Activated CD4-positive, alpha-beta T cell treated with anti-CD3 and anti-CD28 coated beads for 36 hours (primary cell): ENCODE results near the gene CPED1. TPM values are rescaled to one million over a fixed set of nuclear protein-coding genes. Genes with fewer than 3 reads are reported as not detected.

ENCODE experiments used
- ATAC-seq: fragments of 200-7000 bp; cut with Tn5 transposase; one replicate; pipeline ENCODE4 v1.10.0; 2021; ENCODE audit warnings: mild to moderate bottlenecking, moderate library complexity
- CTCF ChIA-PET: fragments of 350-600 bp; sonication (Branson Sonifier 250); formaldehyde crosslinking; loops from one replicate; lab custom pipeline; 2021; ENCODE audit warnings: antibody characterized with exemption; lab: Charles Lee
- POLR2A ChIA-PET: fragments of 350-600 bp; sonication (Branson Sonifier 250); formaldehyde crosslinking; loops from one replicate; lab custom pipeline; 2021; ENCODE audit warnings: antibody characterized with exemption, inconsistent platforms; lab: Charles Lee
- DNase-seq: peaks from one replicate; pipeline ENCODE4 v3.0.0-alpha.2; 2020
- H3K27ac Mint-ChIP-seq: one replicate; pipeline ENCODE4 v1.8.0; 2021; ENCODE audit warnings: mixed read lengths
- H3K27me3 Mint-ChIP-seq: one replicate; pipeline ENCODE4 v1.8.0; 2021; ENCODE audit warnings: mixed read lengths
- H3K36me3 Mint-ChIP-seq: one replicate; pipeline ENCODE4 v1.8.0; 2021; ENCODE audit warnings: low read depth, mixed read lengths
- H3K4me1 Mint-ChIP-seq: one replicate; pipeline ENCODE4 v1.8.0; 2021; ENCODE audit warnings: mixed read lengths
- H3K4me3 Mint-ChIP-seq: one replicate; pipeline ENCODE4 v1.8.0; 2021; ENCODE audit warnings: mild to moderate bottlenecking, moderate library complexity, mixed read lengths
- H3K9me3 Mint-ChIP-seq: one replicate; pipeline ENCODE4 v1.8.0; 2021; ENCODE audit warnings: low read depth, mixed read lengths
- intact Hi-C, 2 experiments: fragments of 100-400 bp; cut with DNase I in 1 of 2; cut with micrococcal nuclease in 1 of 2; formaldehyde crosslinking; loops; one replicate each; pipeline versions ENCODE4 v1.14.2 to v1.15.1; 2022 to 2024; cut with DNase I, micrococcal nuclease
- total RNA-seq, 2 experiments: library from RNA; stranded (reverse); gene quantifications; one replicate each; pipeline ENCODE4 v1.2.3, GENCODE V29; 2021

Gene CPED1
- total RNA-seq, 2 experiments from 2014 or later = not detected

- H3K36me3 Mint-ChIP-seq = no peaks in the 10 kb centered on the region
- DNase-seq (no peak), ATAC-seq (no peak)
- CTCF ChIA-PET = interaction anchor here (0.7 kb wide), 1 partner anchor 10 kb away, joined by 3 read pairs; no protein-coding TSS in a partner anchor
- no peak overlapping the region for H3K27ac Mint-ChIP-seq
- intact Hi-C loops = no loop called here
- H3K4me1 Mint-ChIP-seq = peaks cover 28% of the 10 kb centered on the region
- H3K27me3 Mint-ChIP-seq = peaks cover 4% of the 10 kb centered on the region
- H3K4me3 Mint-ChIP-seq = no peak overlapping the region
- POLR2A ChIA-PET = no interaction called here
- H3K9me3 Mint-ChIP-seq = no peaks in the 10 kb centered on the region
Measured at GRCh38 chr7:120996333-120996987, 7.9 kb downstream of the CPED1 start.

GRCh38 chr7:120996988-120997345 lies 8.5 kb downstream of the CPED1 start:
- Mint-ChIP-seq H3K4me1 (peaks cover 28% of the 10 kb centered on the region), H3K9me3 (no peaks in the 10 kb centered on the region), H3K4me3 (no peak overlapping the region), H3K27ac (no peak overlapping the region), H3K36me3 (no peaks in the 10 kb centered on the region), H3K27me3 (peaks cover 4% of the 10 kb centered on the region)
- no peak for DNase-seq
- no peak for ATAC-seq
- intact Hi-C loops = no loop called here
- ChIA-PET CTCF (interaction anchor here (0.7 kb wide), 1 partner anchor 11 kb away, joined by 3 read pairs; no protein-coding TSS in a partner anchor), POLR2A (no interaction called here)

DNA sequence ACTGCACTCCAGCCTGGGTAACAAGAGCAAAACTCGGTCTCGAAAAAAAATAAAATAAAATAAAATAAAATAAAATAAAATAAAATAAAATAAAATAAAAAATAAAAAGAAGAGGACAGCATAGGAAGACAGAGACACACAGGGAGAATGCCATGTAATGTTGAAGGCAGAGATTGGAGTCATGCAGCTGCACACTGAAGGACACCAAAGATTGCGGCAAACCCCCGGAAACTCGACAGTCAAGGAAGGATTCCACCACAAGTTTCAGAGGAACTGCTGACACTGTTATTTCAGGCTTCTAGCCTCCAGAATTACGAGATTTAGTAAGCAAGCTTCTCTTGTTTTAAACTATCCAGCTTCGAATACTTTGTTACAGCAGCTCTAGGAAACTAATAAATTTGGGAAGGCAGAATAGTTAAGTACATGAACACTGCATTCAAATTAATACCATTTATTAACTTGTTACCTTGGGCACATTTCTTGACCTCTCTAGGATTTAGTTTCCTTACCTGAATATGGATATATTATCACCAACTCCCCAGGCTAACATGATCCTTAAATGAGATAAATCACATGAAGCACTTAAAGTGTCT lies 9.5 kb downstream of the CPED1 start:
- intact Hi-C loops = no loop called here
- CTCF ChIA-PET = interaction anchor here (1.2 kb wide), 2 partner anchors 9 to 11 kb away, joined by 5 to 6 read pairs; partner anchors contain the start of gene CPED1
- DNase-seq (no peak), ATAC-seq (no peak)
- H3K36me3 Mint-ChIP-seq = no peaks in the 10 kb centered on the region
- POLR2A ChIA-PET = no interaction called here
- peaks cover 2% of the 10 kb centered on the region for H3K27me3 Mint-ChIP-seq
- peaks cover 28% of the 10 kb centered on the region for H3K4me1 Mint-ChIP-seq
- H3K27ac Mint-ChIP-seq = no peak overlapping the region
- no peaks in the 10 kb centered on the region for H3K9me3 Mint-ChIP-seq
- no peak overlapping the region for H3K4me3 Mint-ChIP-seq

GRCh38 chr7:120998520-120998919 lies 10.0 kb downstream of the CPED1 start:
- intact Hi-C loops = no loop called here
- POLR2A ChIA-PET = no interaction called here
- peaks cover 3% of the 10 kb centered on the region for H3K27me3 Mint-ChIP-seq

DNA sequence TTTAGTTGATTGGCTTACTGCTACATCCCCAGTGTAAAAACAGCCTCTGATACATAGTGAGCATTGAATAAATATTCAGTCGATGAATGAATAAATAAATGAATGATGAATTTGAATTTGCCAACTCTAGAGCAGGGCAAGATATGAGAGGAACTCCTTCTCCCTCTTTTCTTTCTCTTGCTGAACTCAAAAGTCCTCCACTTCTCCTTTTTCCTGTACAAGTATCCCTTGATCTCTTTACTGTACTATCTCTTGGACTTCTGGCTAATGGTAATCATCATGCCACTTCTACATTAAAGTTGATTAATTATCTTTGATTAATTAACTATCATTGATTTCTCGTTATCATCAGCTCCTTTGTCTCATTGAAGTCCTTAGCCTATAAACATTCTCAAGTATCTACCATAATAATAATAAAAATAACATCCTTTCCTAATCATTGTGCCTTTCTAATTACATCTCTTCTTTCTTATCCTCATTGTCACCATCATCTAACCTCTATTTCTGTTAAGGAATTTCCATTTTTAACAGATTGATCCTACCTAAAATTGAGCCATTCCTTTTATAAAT lies 10.6 kb downstream of the CPED1 start:
- H3K27me3 Mint-ChIP-seq = peaks cover 4% of the 10 kb centered on the region
- DNase-seq = no peak
- no peak overlapping the region for H3K27ac Mint-ChIP-seq
- ATAC-seq = no peak
- no peaks in the 10 kb centered on the region for H3K36me3 Mint-ChIP-seq
- H3K4me3 Mint-ChIP-seq = no peak overlapping the region
- H3K4me1 Mint-ChIP-seq = peaks cover 28% of the 10 kb centered on the region
- ChIA-PET CTCF (interaction anchor here (0.9 to 1.2 kb wide), 4 partner anchors 10 to 190 kb away, joined by 3 to 6 read pairs (median 3); partner anchors contain the start of gene CPED1), POLR2A (no interaction called here)
- no peaks in the 10 kb centered on the region for H3K9me3 Mint-ChIP-seq
- intact Hi-C loops = no loop called here

More at GRCh38 chr7:120998520-120998919, 10.0 kb downstream of the CPED1 start:
- Mint-ChIP-seq H3K36me3 (no peaks in the 10 kb centered on the region), H3K9me3 (no peaks in the 10 kb centered on the region), H3K4me3 (no peak overlapping the region), H3K4me1 (peaks cover 28% of the 10 kb centered on the region), H3K27ac (no peak overlapping the region)
- DNase-seq (no peak), ATAC-seq (no peak)
- CTCF ChIA-PET = interaction anchor here (1.2 kb wide), 2 partner anchors 10 to 12 kb away, joined by 5 to 6 read pairs; partner anchors contain the start of gene CPED1

DNA sequence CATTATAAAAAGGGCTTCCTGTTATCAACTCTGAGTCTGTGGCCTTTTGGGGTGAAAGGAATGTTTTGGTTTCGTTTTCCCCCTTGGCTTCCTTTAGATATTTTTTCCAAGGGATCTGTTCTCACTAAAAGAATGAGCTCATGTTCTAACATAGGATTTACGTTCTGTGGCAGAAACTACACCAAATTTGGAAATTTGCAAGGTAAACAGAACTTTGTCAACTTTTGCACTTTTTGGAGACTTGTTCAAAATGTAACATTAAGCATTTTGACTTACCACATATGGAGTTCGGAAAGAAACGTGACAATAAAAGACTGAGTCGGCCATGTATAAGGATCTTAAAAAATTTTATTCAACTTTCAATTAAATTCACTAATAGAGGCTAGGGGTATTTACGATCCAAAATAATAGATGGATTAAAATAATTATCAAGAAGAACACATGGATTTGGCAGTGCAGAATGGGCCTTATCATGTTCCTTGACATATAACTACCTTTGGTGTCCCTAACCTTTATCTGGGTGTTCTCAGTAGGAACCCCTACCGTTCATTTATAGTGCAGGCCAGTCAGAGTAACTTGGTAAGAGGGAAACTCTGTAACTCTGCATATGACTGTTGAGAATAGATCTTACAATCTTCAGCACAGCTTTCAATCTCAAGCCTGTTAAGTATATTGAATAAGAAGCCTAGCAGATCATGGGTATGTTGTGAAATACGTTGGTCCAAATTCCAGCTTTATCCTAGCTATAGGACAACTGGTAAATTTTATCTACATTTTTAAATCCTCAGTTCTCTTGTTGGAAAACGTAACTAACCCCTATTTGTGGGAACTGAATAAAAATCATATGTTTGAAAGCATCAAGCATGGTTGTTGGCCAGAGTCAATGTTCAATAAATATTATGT lies 11.8 kb downstream of the CPED1 start:
- ATAC-seq = no peak
- no peaks in the 10 kb centered on the region for H3K9me3 Mint-ChIP-seq
- CTCF ChIA-PET = interaction anchor here (0.7 to 1.2 kb wide), 5 partner anchors 13 to 191 kb away, joined by 3 read pairs; no protein-coding TSS in a partner anchor
- no peak for DNase-seq
- no peak overlapping the region for H3K27ac Mint-ChIP-seq
- POLR2A ChIA-PET = no interaction called here
- intact Hi-C loops = no loop called here
- H3K36me3 Mint-ChIP-seq = no peaks in the 10 kb centered on the region
- H3K4me1 Mint-ChIP-seq = peaks cover 23% of the 10 kb centered on the region
- H3K4me3 Mint-ChIP-seq = no peak overlapping the region
- peaks cover 6% of the 10 kb centered on the region for H3K27me3 Mint-ChIP-seq

GRCh38 chr7:121001234-121001906 lies 12.9 kb downstream of the CPED1 start:
- CTCF ChIA-PET = interaction anchor here (0.7 to 1.8 kb wide), 3 partner anchors 14 to 107 kb away, joined by 3 to 16 read pairs (median 3); partner anchors contain the start of gene CPED1
- Mint-ChIP-seq H3K27ac (no peak overlapping the region), H3K9me3 (no peaks in the 10 kb centered on the region), H3K4me1 (peaks cover 14% of the 10 kb centered on the region), H3K27me3 (peaks cover 11% of the 10 kb centered on the region), H3K4me3 (no peak overlapping the region), H3K36me3 (no peaks in the 10 kb centered on the region)
- no peak for ATAC-seq
- POLR2A ChIA-PET = no interaction called here
- DNase-seq = no peak
- intact Hi-C loops = no loop called here

- Mint-ChIP-seq H3K4me3 (no peak overlapping the region), H3K36me3 (no peaks in the 10 kb centered on the region), H3K27ac (no peak overlapping the region), H3K9me3 (no peaks in the 10 kb centered on the region), H3K27me3 (peaks cover 11% of the 10 kb centered on the region), H3K4me1 (peaks cover 8% of the 10 kb centered on the region)
- ATAC-seq = no peak
- ChIA-PET POLR2A (no interaction called here), CTCF (interaction anchor here (0.7 to 1.8 kb wide), 2 partner anchors 12 to 14 kb away, joined by 3 to 16 read pairs; partner anchors contain the start of gene CPED1)
- intact Hi-C loops = no loop called here
- no peak for DNase-seq
Measured at GRCh38 chr7:121002048-121002756, 13.7 kb downstream of the CPED1 start.

GRCh38 chr7:121002757-121003200 lies 14.3 kb downstream of the CPED1 start:
- no peaks in the 10 kb centered on the region for H3K9me3 Mint-ChIP-seq
- intact Hi-C loops = no loop called here
- H3K27ac Mint-ChIP-seq = no peak overlapping the region
- peaks cover 8% of the 10 kb centered on the region for H3K4me1 Mint-ChIP-seq
- H3K4me3 Mint-ChIP-seq = no peak overlapping the region
- H3K27me3 Mint-ChIP-seq = peaks cover 15% of the 10 kb centered on the region
- DNase-seq = no peak
- no peak for ATAC-seq
- ChIA-PET POLR2A (no interaction called here), CTCF (interaction anchor here (0.7 to 1.8 kb wide), 2 partner anchors 13 to 15 kb away, joined by 3 to 16 read pairs; partner anchors contain the start of gene CPED1)
- H3K36me3 Mint-ChIP-seq = no peaks in the 10 kb centered on the region

DNA sequence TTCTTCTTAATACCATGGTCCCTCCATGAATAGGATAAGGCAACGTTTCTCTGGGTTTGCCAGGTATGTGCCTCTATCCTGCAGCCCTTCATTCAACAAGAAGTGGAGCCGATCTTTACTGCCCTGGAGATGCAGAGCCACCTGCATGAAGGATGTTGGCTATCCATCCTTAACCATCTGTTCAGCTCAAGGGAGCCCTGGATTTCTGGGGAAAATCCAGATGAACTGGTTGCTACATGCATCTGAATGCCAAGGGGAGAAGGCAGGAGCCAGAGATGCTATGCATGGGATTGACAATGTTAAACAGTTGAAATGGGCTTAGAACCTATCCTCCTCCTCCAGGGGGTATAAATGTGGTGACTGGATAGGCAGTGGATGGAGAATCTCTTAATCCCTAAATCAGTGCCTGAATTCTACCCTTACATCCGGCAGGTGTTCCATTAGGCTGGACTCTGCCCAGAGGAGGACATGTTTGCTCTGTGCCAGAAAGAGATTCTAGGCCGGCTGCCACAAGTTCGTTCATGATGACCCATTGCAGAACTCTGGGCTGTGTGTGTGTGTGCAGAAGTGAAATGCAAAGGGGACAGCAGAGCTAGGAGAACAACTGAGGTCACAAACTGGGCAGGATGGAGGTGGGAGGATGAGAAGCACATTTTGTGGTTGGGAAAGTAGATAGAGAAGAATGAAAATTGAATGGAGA lies 15.6 kb downstream of the CPED1 start:
- POLR2A ChIA-PET = no interaction called here
- H3K27ac Mint-ChIP-seq = no peak overlapping the region
- no peak for DNase-seq
- no peak overlapping the region for H3K4me3 Mint-ChIP-seq
- no peak for ATAC-seq
- peaks cover 15% of the 10 kb centered on the region for H3K27me3 Mint-ChIP-seq
- CTCF ChIA-PET = no interaction called here
- H3K4me1 Mint-ChIP-seq = peaks cover 6% of the 10 kb centered on the region
- H3K9me3 Mint-ChIP-seq = no peaks in the 10 kb centered on the region
- no peaks in the 10 kb centered on the region for H3K36me3 Mint-ChIP-seq
- intact Hi-C loops = no loop called here
